ENCODE results near the gene ZFYVE28. TPM values are rescaled to one million over a fixed set of nuclear protein-coding genes. Genes with fewer than 3 reads are reported as not detected.

The ZFYVE28 gene
- total RNA-seq = 5.3 and 8.6 TPM in 2 replicates

DNA sequence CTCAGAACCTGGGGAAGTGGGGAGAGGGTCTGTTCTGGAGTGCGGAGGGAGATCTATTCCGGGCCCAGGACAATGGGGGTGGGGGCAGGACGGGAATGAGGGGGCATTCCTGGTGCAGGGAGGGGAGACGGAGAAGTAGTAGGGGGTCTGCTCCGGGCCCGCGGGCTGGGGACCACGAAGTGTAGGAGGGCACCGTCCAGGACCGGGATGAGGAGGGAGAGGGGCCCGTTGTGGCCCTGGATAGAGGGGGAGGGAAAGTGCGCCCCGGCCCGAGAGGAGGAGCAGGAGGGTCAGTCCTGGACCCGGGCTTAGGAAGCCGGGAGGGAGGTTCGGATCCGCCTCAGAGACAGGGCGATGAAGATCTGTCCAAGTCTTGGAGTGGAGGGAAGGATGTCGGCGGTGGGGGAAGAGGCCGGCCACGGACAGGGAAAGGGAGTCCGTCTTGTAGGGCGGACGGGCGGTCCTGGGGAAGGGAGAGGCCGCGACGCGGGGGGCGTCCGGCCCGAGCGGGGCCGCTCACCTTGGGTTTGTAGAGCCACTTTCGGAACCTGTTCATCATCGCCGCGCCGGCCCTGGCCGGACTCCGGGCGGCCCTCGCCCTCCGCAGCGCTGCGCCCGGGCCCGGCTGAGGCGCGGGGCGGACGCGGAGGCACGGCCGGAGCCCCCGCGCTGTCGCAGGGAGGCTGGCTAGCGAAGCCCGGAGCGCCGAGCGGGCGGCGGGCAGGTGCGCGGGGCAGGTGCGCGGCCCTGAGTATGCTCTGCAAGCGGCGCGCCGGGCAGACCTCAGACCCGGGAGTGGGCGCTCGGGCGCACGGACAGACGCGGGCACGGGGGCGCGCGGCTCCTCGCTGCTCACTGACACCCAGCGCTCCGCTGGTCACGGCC, at the start of gene ZFYVE28:
TSS of gene ZFYVE28 (minus strand) at position 881 of the 885 bp plus-strand sequence. CDS start at position 559, 322 bp downstream.

DNA sequence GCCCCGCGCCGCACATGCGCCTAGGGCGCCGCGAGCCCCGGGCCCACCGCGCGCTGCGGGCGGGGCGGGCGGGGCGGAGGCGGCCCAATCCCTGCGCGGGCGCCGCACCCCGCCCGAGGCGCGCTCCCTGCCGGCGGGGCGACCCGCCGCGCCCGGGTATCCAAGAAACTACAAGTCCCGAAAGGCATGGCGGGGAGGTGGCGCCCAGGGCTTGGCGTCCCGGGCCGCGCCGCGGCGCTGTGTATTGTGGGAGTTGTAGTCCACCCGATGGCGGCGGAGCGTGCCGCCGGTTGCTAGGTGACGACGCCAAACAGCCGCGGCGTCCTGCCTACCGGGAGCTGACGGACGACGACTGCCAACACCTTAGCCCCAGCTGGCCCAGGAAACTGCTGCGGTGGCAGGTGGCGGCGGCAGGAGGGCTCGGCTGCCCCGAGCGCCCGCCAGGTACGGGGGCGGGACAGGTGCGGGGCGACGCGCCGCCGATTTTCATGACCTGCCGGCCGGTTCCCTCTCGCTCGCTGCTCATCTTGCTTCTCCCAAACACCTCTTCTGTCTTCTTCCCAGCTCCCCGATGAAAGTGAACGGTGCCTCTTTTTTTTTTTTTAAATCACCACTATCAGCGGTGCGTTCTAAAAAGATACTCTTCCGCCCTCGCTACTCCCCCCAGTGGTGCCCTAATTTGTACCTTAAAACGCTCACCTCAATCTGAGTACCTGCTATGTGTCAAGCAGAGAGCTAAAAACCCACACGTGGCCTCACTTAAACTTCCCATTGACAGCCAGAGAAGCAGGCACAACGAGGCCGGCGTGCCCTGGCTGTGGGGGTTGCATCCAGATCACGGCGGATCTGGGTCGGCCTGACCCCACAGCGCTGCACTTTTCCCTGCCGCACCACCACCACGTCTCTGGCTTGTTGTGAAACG, 466 bp upstream of the ZFYVE28 start, which contains the start of gene CFAP99:
TSS of gene CFAP99 (plus strand) at position 306 of the 922 bp plus-strand sequence.

GRCh38 chr4:2261853-2262144, 156.6 kb downstream of the ZFYVE28 start, which contains the start of gene MXD4:
TSS of gene MXD4 (minus strand) at chr4:2262109. CDS start at chr4:2261980, 129 bp downstream.

GRCh38 chr4:2241410-2242353, 176.8 kb downstream of the ZFYVE28 start, which contains the start of the genes HAUS3 and POLN:
TSS of gene HAUS3 (minus strand) at chr4:2242121. CDS start at chr4:2240946, 1,175 bp downstream.
TSS of gene POLN (minus strand) at chr4:2242121. CDS start at chr4:2229231, 12,890 bp downstream.

Other genes starting within 250 kb of the ZFYVE28 start
- 10.8 and 15.5 TPM in 2 replicates for gene HAUS3, start 176.5 kb downstream of the ZFYVE28 start, total RNA-seq
- 1.2 and 1.5 TPM in 2 replicates for gene POLN, start 176.5 kb downstream of the ZFYVE28 start, total RNA-seq
- 58.5 and 64.4 TPM in 2 replicates for gene MXD4, start 156.5 kb downstream of the ZFYVE28 start, total RNA-seq
- not detected in 2 replicates for gene CFAP99, start 310 bp upstream of the ZFYVE28 start, total RNA-seq
- gene RNF4, start 50.5 kb upstream of the ZFYVE28 start, total RNA-seq = 40.0 and 51.1 TPM in 2 replicates
- 12.6 and 15.5 TPM in 2 replicates for gene FAM193A, start 118.0 kb upstream of the ZFYVE28 start, total RNA-seq

Measured in mammary microvascular endothelial cell (primary cell).